ENCODE measurements around the gene TAF4. TPM values are rescaled to one million over a fixed set of nuclear protein-coding genes. Genes with fewer than 3 reads are reported as not detected.
A peak's percentile ranks its signal among the peaks of the same experiment; 100 is the strongest.

Gene TAF4
- total RNA-seq, 1 donor from 2014 or later, result 13.0 TPM

- peak; percentile 84 for DNase-seq (ENCODE audit: low spot score)
Measured at GRCh38 chr20:61968036-61968810, 97.5 kb downstream of the TAF4 start.

GRCh38 chr20:61967300-61967699 lies 98.4 kb downstream of the TAF4 start:
- DNase-seq (ENCODE audit: low spot score), result peak; percentile 43

- peak; percentile 74 for DNase-seq (ENCODE audit: low spot score)
Measured at GRCh38 chr20:61966492-61967244, 99.0 kb downstream of the TAF4 start.

- DNase-seq (ENCODE audit: low spot score), result peak; percentile 71
Measured at GRCh38 chr20:61965606-61966491, 99.8 kb downstream of the TAF4 start.

GRCh38 chr20:61964675-61965605 lies 100.7 kb downstream of the TAF4 start:
- DNase-seq (ENCODE audit: low spot score), result peak; percentile 85

- peak; percentile 33 for DNase-seq (ENCODE audit: low spot score)
Measured at GRCh38 chr20:61963885-61964674, 101.6 kb downstream of the TAF4 start.

GRCh38 chr20:61963149-61963548 lies 102.5 kb downstream of the TAF4 start:
- DNase-seq (ENCODE audit: low spot score), result peak; percentile 69

- peak; percentile 51 for DNase-seq (ENCODE audit: low spot score)
Measured at GRCh38 chr20:61960836-61961235, 104.8 kb downstream of the TAF4 start.

GRCh38 chr20:61958773-61959700 lies 106.6 kb downstream of the TAF4 start:
- DNase-seq (ENCODE audit: low spot score), result peak; percentile 43

- peak; percentile 77 for DNase-seq (ENCODE audit: low spot score)
Measured at GRCh38 chr20:61957961-61958715, 107.5 kb downstream of the TAF4 start.

- peak; percentile 11 for DNase-seq (ENCODE audit: low spot score)
Measured at GRCh38 chr20:61956396-61957342, 109.0 kb downstream of the TAF4 start.

- no peak for DNase-seq (ENCODE audit: low spot score)
Measured at GRCh38 chr20:61955668-61956395, 109.8 kb downstream of the TAF4 start.

- peak; percentile 80 for DNase-seq (ENCODE audit: low spot score)
Measured at GRCh38 chr20:61954276-61955021, 111.2 kb downstream of the TAF4 start.

GRCh38 chr20:61953037-61954021 lies 112.4 kb downstream of the TAF4 start:
- peak; percentile 65 for DNase-seq (ENCODE audit: low spot score)

All from mesenteric fat pad (tissue), 1 donor.